HT1080 (cell line): Measurements from ENCODE around the gene SPRED2. TPM values are rescaled to one million over a fixed set of nuclear protein-coding genes. Genes with fewer than 3 reads are reported as not detected.

Experiments used
- DNase-seq: peaks from one replicate; pipeline ENCODE4 v3.0.0-alpha.2; 2015; ENCODE audit warnings: low read depth
- total RNA-seq: library from RNA; depleted of rRNA; stranded (reverse); fragments of >200 nt; shearing (Covaris generic); gene quantifications from 2 replicates; pipeline ENCODE4 v1.2.3, GENCODE V29; 2014

SPRED2 gene
- total RNA-seq, 1 experiment from 2014 or later: 25.8 TPM

DNA sequence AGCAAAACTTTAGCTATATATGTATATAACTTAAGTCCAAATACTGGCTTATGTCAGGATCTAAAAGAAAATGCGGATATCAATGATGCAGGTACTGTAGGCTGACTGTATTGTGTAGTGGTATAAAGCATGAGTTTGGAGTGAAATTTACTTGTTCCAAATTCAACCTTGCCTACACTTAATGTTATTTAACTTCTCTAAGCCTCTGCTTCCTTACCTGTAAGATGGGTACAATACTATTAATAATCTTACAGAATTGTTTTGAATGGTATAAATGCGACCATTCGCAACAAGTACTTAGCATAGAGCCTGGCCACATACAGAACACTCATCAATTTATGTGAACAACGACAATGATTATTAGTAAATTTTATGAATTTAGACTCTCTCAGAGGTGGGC, 62.4 kb downstream of the SPRED2 start:
- no peak for DNase-seq

DNA sequence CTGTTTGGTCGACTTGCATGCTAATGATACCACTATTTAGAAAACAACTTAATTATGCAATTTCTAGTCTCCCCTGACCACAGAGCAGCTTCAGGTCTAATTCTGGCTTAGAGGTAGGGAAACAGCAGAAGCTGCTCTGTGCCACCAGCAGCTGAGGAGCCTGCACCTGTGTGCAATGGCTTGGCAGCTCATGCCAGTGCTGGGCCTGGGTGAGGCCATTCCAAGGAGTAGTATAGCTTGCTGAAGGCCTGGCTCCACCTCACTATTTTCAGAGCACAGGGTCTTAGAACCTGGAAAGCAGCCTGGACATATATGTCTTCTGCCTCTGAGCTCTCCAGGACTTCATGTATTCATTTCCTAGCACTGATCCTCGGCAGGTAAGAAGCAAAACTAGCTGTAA, 62.8 kb downstream of the SPRED2 start:
- no peak for DNase-seq

DNA sequence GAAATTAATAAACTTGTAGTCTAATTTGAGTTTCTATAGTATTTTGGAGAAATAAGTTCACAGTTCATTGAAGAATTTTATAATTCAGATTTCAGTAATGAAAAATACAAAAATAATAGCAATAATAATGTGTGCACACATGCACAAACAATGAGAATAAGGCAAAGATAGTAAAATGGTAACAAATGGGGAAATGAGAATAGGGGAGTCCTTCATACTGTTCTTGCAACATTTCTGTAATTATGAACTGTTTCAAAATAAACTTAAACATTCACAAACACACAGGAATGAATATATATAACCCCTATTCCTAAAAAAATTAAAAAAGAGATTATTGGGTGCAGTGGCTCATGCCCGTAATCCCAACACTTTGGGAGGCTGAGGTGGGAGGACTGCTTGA, 63.9 kb downstream of the SPRED2 start:
- DNase-seq: no peak

DNA sequence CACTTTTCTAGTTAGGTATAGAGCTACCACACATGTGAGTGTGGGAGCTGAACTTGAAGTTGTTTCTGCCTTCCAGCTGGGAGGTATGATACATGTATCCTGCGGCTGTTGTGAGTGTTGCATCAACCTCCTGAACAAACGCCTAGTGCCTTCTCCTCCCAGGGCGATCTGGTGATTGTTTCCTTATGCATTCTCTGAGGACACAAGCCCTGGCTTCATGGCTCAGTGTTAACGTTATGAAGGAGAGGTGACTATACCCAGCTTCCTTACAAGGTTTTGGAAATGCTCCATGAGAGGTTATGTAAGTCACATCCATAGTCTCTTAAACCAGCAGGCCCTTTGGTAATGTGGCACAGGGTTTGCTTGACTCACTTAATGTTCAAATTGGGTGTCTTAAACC, 64.9 kb downstream of the SPRED2 start:
- peak; percentile 97 for DNase-seq

DNA sequence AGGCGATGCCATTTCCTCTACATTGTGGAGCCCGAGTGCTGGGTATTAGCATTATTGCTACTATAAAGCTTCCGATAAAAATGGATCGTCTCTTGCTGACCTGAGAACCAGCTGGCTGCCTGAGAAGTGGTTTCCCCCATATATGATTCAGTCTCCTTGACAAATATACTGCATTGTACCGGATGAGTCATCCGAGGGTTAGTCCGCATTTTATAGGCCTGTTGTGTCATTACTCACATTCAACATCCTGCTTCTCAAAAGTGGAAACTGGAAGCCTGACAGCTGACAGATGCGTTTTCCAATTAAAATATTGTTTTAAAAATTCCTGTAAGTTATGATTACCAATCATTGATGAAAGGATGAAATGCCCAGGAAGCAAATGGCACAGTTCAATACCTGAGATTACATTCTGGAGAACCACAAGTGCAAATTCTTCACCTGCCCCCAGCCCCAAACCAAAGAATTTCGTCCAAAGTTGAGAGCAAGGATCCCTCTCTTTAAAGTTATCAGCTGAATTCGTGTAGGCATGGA, 65.7 kb downstream of the SPRED2 start:
- peak; percentile 97 for DNase-seq

DNA sequence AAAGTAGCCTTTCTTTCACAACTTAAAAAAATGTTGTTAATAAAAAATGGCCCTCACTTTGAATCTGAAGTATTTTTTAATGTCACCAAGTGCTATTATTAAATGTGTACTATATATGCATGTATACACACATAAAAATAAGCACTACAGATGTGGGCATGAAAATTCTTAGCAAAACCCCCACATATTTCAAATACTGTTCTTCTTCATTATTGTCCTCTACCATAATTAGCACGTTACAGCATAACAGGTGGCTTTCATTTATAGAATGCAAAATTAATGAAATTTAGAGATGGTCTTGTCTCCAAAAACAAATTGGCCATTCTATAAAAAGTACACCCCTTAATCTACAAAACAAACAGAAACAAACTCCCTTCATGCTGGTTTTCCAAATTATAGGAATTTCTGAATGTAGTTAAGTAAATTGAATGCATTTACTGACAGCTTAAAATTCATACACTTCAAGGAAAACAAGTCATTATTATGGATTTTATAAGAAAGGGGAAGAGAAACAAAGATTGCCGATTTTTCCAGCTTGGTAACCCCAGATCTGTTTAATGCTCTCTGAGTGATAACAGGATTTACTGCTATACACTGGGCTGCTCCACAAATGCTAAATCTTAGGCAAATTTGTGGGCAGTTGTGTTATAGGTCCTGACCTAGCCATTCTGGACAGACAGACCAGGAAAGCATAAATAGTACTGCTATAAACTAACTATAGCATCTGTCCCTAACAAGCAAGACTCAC, 67.2 kb downstream of the SPRED2 start:
- DNase-seq: no peak

DNA sequence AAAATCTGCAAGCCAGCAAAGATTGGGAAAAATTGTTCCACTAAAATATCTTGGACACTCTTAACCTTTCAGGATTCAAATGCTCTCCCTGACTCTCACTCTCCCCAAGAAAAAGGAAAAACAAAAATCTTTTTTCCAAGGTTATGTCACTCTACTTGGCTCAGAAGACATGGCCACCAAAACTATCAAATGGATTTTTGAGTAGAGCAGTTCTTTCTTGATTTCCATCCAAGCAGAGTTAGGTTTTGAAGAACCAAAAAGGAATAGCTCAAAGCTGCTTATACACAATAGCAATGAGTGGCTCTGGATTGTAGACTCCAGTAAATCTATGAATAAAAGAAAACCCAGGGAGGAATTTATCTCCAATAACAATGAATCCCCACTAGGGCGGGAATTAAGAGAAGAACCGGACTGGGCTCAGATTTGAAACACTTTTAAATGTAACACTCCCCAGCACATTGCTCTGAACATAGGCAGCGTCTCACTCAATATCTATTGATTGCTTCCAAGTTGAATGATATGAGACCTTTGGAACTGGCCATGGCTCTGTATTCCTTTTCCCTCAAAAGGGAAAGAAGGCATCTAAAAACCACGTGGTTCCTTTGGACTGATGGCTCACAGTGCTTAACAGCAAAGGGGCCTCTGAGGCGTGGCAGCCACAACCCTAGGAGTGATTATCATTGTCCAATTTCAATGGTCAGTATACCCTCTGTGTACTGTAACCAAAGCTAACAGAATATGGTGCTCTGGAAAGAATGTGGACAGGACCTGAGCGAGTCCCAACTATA, 68.3 kb downstream of the SPRED2 start:
- no peak for DNase-seq

DNA sequence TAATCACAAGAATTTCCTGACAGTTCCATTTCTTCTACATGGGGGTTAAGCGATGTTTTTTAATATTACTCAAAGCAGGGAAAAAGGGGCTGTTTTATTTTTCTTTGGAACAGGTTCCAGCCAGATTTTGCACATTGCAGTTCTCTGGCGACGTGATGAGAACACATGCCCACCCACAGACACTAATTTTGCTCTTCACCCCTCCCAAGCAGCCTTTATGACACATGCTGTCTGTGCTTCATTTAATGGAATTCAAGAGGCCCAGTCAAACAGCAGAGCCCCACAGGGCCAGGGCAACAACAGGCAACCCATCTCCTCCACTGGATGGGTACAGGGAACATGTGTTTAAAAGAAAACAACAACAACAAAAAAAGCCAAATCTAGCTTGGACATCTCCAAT, 70.8 kb downstream of the SPRED2 start:
- DNase-seq: peak; percentile 29

DNA sequence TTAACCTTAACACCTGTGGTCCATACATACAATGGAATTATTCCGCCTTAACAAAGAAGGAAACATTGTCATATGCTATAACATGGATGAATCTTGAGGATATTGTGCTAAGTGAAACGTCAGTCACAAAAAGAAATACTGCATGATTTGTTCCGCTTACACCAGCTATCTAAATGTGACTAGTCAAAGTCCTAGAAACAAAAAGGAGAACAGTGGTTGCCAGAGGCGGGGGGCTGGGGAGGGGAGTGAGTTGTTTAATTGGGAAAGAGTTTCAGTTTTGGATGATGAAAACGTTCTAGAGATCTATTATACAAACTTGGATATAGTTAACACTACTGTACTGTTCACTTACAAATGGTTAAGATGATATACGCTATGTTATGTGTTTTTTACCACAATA, 72.0 kb downstream of the SPRED2 start:
- DNase-seq: no peak

DNA sequence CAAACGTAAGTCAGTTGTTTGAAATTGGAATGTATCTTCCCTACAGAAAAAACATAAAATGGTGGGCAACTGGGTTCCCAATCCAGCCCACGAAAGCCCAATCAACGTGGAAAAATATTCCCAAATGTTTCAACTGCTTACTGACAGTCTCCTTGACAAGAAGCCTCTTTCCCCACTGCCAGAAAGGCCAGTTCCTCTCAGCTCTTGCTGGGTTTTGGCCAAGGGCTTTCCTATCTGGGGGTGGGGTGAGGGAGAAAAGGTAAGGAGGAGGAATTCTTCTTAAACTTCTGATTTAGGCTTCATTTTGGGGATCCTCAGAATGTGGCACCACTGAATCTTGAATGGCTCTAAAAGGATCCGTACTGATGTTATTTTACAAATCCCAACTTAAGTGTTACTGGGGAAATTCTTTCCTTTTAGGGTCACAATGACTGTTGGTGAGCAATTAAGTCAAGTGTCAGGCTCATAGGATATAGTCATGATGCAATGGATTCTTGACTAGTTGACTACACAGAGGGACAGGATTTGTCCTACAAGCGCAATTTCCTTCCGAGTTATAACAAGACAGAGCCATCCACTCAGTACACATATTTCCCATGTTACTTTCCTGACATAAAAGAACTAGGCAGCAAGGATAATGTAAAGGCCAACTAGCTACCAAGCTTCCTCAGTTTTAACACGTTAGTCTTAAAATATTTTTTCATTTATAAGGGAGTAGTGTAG, 73.6 kb downstream of the SPRED2 start:
- DNase-seq: peak; percentile 71

DNA sequence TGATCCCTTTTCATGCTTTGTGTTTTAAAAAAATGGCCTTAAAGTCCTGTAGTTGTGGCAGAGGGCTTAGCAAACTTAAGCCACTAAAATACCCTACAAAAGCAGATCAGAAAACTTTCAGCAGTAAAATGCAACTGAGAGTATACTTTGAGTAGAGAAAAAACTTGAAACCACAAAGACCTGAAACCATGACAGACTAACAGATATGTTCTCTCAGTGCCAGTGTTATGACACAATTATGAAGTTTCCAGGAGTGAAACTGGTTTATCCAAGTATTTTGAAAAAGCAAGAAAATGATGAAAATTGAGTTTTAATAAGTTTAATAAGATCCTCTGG, 74.5 kb downstream of the SPRED2 start:
- no peak for DNase-seq

DNA sequence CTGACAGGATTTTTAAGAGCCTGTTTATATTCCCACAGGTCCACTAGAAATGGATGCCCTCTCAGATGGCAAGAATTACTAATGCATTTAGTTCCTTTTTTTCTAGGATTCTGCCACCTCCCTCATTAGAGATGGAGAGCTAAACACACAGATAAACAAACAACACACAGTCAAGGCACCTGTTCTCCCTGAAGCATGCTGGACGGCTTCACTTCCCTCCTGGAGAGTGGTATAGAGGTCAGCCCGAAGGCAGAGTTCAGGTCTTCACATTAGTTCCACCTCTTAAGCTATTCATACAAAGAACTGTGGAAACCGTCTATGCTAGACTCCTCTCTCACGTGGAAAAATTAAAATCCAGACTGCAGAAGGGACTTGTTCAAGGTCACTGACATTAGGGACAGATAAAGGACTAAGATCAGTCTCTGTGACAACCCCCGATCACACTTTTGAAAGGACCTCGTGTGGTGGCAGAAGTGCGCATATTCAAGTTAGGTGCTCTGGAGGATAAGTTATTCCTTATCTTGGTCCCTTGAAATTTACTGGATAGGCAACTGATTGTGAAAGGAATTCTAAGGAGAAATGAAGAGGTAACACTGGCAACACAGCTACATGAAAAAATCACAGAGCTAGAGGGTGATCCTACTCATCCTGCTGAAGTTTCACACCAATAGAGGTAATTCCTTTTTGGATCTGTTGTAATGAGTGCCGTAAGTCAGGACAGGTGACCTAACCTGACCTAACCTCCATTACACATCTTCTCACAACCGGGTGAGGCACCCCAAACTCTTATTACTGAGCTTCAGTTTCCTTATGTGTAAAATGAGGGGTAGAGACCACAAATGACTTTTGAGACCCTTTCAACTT, 75.1 kb downstream of the SPRED2 start:
- DNase-seq: no peak

DNA sequence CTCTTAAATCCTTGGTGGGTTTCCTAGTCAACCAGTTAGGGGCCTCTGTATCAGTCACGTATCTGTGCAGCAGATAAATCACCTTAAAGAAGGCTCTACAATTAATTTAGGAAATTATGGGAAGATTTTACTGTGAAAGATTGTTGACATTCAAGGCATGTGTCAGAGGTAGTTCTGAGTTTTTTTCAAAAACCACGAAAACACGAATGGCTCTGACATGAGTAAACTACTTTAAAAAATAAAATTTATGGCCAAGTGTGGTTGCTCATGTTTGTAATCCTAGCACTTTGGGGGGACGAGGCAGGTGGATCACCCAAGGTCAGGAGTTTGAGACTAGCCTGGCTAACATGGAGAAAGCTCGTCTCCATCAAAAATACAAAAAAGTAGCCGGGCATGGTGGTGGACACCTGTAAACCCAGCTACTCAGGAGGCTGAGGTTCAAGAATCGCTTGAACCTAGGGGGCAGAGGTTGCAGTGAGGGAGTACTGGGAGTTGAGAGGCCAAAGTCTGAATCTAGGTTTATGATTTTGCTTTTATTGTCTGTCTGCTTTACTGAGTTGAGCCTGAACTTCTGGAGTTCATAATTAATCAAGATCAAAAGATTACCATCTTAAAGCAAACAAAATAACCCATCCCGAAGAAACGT, 77.1 kb downstream of the SPRED2 start:
- DNase-seq: peak; percentile 42

DNA sequence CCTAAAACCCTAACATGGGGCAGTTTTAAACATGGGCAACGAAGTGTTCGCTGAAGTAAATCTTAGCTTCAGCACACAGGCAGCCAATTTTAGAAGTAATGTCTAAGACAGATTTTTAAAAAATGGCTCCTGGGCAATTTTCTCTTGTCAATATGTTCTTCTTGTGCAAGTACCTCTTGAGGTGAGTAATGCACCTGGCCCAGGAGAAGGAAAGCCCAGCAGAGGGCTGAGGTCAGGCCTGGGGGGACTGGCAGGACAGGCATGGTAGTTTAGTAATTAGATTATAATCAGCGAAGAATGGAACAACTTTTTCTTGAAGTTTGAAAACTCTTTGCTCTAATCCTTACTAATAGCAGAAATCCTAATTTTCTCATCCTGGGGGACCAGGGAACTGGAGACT, 77.6 kb downstream of the SPRED2 start:
- no peak for DNase-seq

DNA sequence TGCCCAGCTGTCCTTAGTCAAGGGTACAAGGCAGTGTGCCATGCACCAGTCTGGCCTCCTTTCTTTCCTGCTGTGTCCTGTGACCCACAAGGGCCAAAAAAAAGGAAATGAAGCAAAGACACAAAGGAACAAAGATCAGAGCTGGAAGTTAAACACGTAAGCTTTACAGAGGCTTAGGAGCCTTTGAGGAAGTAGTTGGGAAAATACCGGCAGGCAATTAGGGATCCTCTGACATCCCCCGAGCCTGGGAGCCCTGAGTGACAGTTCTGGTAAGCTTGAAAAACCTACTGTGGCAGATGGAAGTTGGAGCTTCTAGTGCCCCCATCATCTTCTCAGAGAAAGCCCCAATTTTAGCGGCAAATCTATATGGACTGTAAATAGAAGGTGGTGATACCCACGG, 78.5 kb downstream of the SPRED2 start:
- no peak for DNase-seq

DNA sequence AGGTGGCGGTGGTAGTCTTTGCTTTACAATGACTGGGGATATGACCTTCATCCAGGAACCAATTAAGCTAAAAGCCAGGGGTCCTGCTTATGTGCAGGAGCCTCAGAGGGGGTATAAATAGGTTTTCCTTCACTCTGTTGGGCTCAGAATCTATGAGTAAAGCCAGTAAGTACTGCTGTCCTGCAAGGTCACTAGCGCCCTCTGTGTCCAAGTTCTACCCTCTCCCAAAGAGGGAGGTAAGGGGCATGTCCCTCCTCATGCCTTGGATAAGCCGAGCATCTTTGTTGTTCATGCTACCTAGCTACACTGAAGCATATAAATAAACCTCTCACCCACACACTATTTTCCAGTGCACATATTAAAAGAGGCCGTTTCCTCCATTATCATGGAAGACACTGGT, 79.4 kb downstream of the SPRED2 start:
- DNase-seq: no peak

DNA sequence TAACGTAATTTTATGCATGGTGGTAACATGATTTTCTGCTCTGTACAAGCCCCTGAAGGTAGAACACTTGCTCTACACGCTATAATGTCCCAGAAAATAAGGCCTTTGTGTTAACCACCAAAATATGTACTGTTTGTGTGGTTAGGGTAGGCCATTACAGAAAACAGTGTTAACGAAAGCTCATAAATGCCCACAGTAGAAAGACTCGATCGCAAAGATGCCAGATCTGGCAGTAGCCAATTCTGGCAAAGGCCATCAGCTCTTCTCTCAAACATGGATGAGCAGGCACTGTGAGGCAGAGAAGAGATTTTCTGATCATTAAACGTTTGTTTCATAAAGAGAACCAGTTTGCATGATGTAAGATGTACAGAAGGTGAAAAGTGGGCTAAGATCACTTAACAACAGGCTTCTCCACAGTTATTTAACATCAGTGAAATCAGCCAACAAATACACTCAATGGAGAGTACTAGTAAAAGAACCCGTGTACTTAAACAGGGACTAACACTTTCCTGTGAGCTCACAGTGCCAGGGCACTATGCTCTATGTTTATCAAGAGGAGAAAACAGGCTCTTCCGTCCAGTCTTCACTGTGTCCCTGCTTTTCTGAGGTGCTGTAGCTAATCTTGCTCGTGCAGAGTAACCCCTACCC, 80.3 kb downstream of the SPRED2 start:
- DNase-seq: no peak

DNA sequence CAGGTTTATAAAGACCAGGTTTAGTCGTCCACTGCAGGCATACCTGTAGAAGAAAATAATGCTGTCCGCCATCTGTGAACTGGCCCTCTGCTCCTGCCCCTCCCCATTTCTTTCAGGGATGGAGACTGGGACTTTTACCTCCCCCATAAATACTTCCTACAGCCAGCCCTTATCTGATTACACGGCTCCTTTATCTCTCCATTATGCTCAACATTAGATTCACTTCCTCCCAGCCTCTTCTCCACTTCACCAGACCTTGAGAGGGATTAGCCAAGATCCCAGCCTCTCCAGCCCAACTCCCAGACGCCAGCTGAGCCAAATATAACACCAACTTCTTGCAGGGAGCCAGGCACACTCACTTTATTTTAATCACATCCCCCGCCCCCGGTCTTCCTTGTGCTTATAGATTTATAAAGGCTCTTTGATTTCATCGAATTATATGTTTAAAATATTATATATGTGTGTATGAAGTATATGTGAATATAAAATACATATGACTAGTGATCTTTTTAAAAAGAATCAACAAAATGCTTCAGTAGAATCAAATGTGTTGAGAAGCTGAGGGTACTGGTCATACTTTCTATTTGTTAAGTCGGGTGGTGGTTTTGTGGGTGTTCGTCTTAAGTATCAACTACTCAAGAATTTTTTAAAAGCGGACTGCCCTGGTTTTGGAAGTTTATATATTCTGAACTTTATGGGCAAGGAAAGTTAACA, 81.0 kb downstream of the SPRED2 start:
- no peak for DNase-seq

DNA sequence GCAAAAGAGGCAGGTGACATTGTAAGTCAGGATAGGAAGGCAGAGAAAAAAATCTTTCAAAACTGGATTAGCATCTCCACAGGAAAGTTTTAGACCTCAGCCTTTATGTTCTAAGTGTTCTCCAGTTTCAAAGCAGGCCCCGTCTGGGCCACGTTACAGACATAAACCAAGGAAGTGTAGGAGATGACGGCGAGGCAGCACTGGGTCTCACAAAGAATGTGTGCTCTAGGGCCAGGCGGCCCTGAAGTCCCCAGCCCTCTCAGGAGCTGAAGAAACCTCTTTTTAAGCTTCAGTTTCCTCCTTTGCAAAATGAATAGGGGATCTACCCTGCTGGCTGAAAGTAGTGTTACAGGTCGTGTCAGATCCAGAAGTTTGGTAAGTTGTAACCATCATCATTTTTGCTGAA, 81.7 kb downstream of the SPRED2 start:
- no peak for DNase-seq
